Esophagus squamous epithelium (tissue), 4 donors: ENCODE results near the gene BCAR3.

Source experiments
- CTCF ChIP-seq, 6 experiments: fragments of 450-650 bp in 4 of 6; fragments of 200-600 bp in 2 of 6; sonication (generic) in 2 of 6; IDR thresholded peaks; one replicate each; pipeline ENCODE4 v1.5.1; 2016 to 2019; ENCODE audit warnings: antibody characterized with exemption in 6 of 6, mild to moderate bottlenecking in 4 of 6, moderate library complexity in 4 of 6
- POLR2A ChIP-seq, 4 donors: fragments of 450-650 bp; IDR thresholded peaks; one replicate each; pipeline ENCODE4 v1.6.1; 2017; ENCODE audit warnings: antibody characterized with exemption in 4 of 4, mild to moderate bottlenecking in 4 of 4, moderate library complexity in 3 of 4

GRCh38 chr1:93620841-93621210 is 60.8 kb downstream of the BCAR3 start:
- TF ChIP-seq CTCF (IDR thresholded peaks at IDR 0.05) (no peak), POLR2A (IDR thresholded peaks at IDR 0.05) (no peak)
